NCI-H2227 treated with DMSO at 0.1 percent for 48 hours (cell line): ENCODE measurements around the gene RSPH1.

Source experiments
- DNase-seq: peaks from one replicate; lab custom pipeline; 2025; lab: John Stamatoyannopoulos, UW

Gene RSPH1

GRCh38 chr21:42445311-42445710 is 50.7 kb downstream of the RSPH1 start:
- DNase-seq, result no peak

GRCh38 chr21:42444745-42445059 is 51.3 kb downstream of the RSPH1 start:
- no peak for DNase-seq

- no peak for DNase-seq
Measured at GRCh38 chr21:42443876-42444744, 51.9 kb downstream of the RSPH1 start.

GRCh38 chr21:42443181-42443785 is 52.7 kb downstream of the RSPH1 start:
- no peak for DNase-seq

- no peak for DNase-seq
Measured at GRCh38 chr21:42441963-42442362, 54.1 kb downstream of the RSPH1 start.

GRCh38 chr21:42440187-42440792 is 55.7 kb downstream of the RSPH1 start:
- no peak for DNase-seq

GRCh38 chr21:42439284-42440186 is 56.5 kb downstream of the RSPH1 start:
- DNase-seq, result no peak

GRCh38 chr21:42438316-42439205 is 57.5 kb downstream of the RSPH1 start:
- no peak for DNase-seq

- DNase-seq, result no peak
Measured at GRCh38 chr21:42437786-42438185, 58.2 kb downstream of the RSPH1 start.

GRCh38 chr21:42436914-42437313 is 59.1 kb downstream of the RSPH1 start:
- DNase-seq, result no peak

- DNase-seq, result no peak
Measured at GRCh38 chr21:42435833-42436232, 60.2 kb downstream of the RSPH1 start.

- no peak for DNase-seq
Measured at GRCh38 chr21:42435401-42435800, 60.6 kb downstream of the RSPH1 start.

- no peak for DNase-seq
Measured at GRCh38 chr21:42434884-42435283, 61.1 kb downstream of the RSPH1 start.

GRCh38 chr21:42433946-42434551 is 62.0 kb downstream of the RSPH1 start:
- no peak for DNase-seq

- DNase-seq, result no peak
Measured at GRCh38 chr21:42432695-42433094, 63.3 kb downstream of the RSPH1 start.

- no peak for DNase-seq
Measured at GRCh38 chr21:42431196-42431595, 64.8 kb downstream of the RSPH1 start.

- no peak for DNase-seq
Measured at GRCh38 chr21:42430521-42430920, 65.5 kb downstream of the RSPH1 start.

GRCh38 chr21:42429856-42430255 is 66.2 kb downstream of the RSPH1 start:
- no peak for DNase-seq

GRCh38 chr21:42429021-42429420 is 67.0 kb downstream of the RSPH1 start:
- no peak for DNase-seq

GRCh38 chr21:42427809-42428419 is 68.1 kb downstream of the RSPH1 start:
- DNase-seq, result no peak
